Measurements from ENCODE around the gene CD4.

The CD4 gene

DNA sequence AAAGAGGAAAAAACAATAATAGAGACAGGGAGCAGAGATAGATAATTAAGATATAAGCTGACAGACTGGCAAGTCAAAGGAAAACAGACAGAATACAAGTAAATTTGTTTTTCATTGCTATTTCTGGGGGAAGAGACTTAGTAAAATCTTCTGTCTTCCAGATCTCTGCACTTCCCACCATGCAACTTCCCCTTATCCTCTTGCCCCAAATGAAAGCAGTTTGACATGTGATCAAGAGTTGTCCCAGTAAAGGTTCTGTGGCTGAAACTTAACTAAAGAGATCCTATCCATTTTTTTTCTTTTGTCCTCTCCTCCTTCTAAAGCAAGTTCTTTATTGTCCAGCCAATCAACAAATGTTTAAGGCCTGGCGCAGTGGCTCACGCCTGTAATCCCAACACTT is 34.9 kb upstream of the CD4 start:
- Mint-ChIP-seq H3K27ac (peak overlapping the region; percentile 100), H3K27me3 (peaks cover 12% of the 10 kb centered on the region), H3K4me3 (peak overlapping the region; percentile 99), H3K36me3 (ENCODE audit: low read depth) (peaks cover 37% of the 10 kb centered on the region), H3K4me1 (ENCODE audit: low read depth) (peaks cover 60% of the 10 kb centered on the region), H3K9me3 (no peaks in the 10 kb centered on the region)
- intact Hi-C loops (cut with micrococcal nuclease): loop anchor here (1.0 to 5.0 kb wide), 2 partner anchors 10 to 38 kb away; no protein-coding TSS in a partner anchor

GRCh38 chr12:6757028-6757690 is 32.2 kb upstream of the CD4 start:
- intact Hi-C loops (cut with micrococcal nuclease): no loop called here
- H3K4me1 Mint-ChIP-seq (ENCODE audit: low read depth): peaks cover 44% of the 10 kb centered on the region

DNA sequence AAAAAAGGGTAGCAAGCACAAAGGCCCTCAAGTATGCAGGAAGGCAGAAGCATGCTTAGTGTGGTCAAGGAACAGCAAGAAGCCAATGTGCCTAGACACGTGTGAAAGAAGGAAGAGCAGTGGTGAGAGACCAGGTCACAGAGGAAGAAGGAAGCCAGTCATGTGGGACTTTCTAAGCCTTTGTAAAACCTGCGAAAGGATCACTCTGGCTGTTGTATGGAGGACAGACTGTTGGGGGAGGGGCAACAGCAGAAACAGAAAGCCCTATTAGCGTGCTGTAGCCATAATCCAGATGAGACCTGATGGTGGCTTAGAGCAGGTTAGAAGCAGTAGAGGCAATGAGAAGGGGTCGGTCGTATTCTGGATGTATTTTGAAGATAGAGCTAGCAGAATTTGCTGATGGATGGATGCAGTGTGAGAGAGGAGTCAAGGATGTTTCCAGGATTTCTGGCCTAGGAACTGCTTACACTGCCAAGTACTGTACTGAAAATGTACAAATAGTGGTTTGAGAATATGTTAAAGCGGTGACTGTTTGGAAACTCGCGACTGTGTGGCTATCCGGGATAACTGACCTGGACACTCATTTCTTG is 30.7 kb upstream of the CD4 start:
- intact Hi-C loops (cut with micrococcal nuclease): no loop called here
- peak overlapping the region; percentile 6 for H3K27ac Mint-ChIP-seq
- H3K4me1 Mint-ChIP-seq (ENCODE audit: low read depth): peaks cover 34% of the 10 kb centered on the region
- no peak overlapping the region for H3K4me3 Mint-ChIP-seq
- H3K9me3 Mint-ChIP-seq: no peaks in the 10 kb centered on the region
- no peaks in the 10 kb centered on the region for H3K36me3 Mint-ChIP-seq (ENCODE audit: low read depth)
- peaks cover 27% of the 10 kb centered on the region for H3K27me3 Mint-ChIP-seq

More at GRCh38 chr12:6757028-6757690, 32.2 kb upstream of the CD4 start:
- Mint-ChIP-seq H3K36me3 (ENCODE audit: low read depth) (peaks cover 11% of the 10 kb centered on the region), H3K27me3 (peaks cover 24% of the 10 kb centered on the region), H3K4me3 (no peak overlapping the region), H3K9me3 (no peaks in the 10 kb centered on the region), H3K27ac (peak overlapping the region; percentile 3)

- no peaks in the 10 kb centered on the region for H3K9me3 Mint-ChIP-seq
- H3K27ac Mint-ChIP-seq: no peak overlapping the region
- peaks cover 34% of the 10 kb centered on the region for H3K4me1 Mint-ChIP-seq (ENCODE audit: low read depth)
- no peak overlapping the region for H3K4me3 Mint-ChIP-seq
- intact Hi-C loops (cut with micrococcal nuclease): no loop called here
- no peaks in the 10 kb centered on the region for H3K36me3 Mint-ChIP-seq (ENCODE audit: low read depth)
- peaks cover 36% of the 10 kb centered on the region for H3K27me3 Mint-ChIP-seq
Measured at GRCh38 chr12:6759741-6760140, 29.6 kb upstream of the CD4 start.

- Mint-ChIP-seq H3K27me3 (peaks cover 47% of the 10 kb centered on the region), H3K27ac (no peak overlapping the region), H3K4me1 (ENCODE audit: low read depth) (peaks cover 45% of the 10 kb centered on the region), H3K4me3 (no peak overlapping the region), H3K9me3 (no peaks in the 10 kb centered on the region), H3K36me3 (ENCODE audit: low read depth) (peaks cover 14% of the 10 kb centered on the region)
- intact Hi-C loops (cut with micrococcal nuclease): no loop called here
Measured at GRCh38 chr12:6763380-6763779, 25.9 kb upstream of the CD4 start.

- peaks cover 48% of the 10 kb centered on the region for H3K4me1 Mint-ChIP-seq (ENCODE audit: low read depth)
- H3K27ac Mint-ChIP-seq: peak overlapping the region; percentile 16
- peak overlapping the region; percentile 57 for H3K4me3 Mint-ChIP-seq
- peaks cover 52% of the 10 kb centered on the region for H3K27me3 Mint-ChIP-seq
- H3K36me3 Mint-ChIP-seq (ENCODE audit: low read depth): peaks cover 15% of the 10 kb centered on the region
- H3K9me3 Mint-ChIP-seq: no peaks in the 10 kb centered on the region
- intact Hi-C loops (cut with micrococcal nuclease): loop anchor here (1.0 kb wide), 1 partner anchor 10 kb away; no protein-coding TSS in a partner anchor
Measured at GRCh38 chr12:6764011-6764828, 25.1 kb upstream of the CD4 start.

DNA sequence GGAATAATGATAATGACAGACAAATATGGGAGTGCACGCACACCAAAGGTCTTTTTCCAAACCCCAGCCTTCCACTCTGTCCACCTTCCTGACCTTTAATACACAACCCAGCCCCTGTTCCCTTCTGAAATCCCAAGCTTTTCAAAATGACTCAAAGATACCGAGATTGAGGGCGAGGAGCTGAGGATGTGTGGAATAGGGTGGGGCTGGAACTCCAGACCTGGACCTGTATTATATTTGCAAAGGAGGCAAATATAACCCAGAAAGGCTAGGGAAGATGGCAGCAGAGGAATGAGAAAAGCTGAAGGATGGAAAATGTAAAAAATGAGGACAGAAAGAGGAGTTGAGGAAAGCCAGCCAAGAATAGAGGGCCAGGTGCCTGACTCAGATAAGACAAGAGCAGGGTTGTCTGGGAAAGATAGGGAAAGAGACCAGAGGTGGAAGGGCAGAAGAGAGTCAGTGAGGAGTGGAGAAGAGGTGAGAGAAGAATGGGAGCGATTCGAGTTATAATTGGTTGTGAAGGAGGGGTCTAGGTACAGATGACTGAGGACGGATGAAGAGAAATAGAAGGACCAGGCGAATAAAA is 24.2 kb upstream of the CD4 start:
- peaks cover 53% of the 10 kb centered on the region for H3K27me3 Mint-ChIP-seq
- intact Hi-C loops (cut with micrococcal nuclease): no loop called here
- H3K36me3 Mint-ChIP-seq (ENCODE audit: low read depth): peaks cover 24% of the 10 kb centered on the region
- peaks cover 57% of the 10 kb centered on the region for H3K4me1 Mint-ChIP-seq (ENCODE audit: low read depth)
- H3K9me3 Mint-ChIP-seq: no peaks in the 10 kb centered on the region
- H3K27ac Mint-ChIP-seq: peak overlapping the region; percentile 16
- H3K4me3 Mint-ChIP-seq: peak overlapping the region; percentile 14

GRCh38 chr12:6765634-6766581 is 23.4 kb upstream of the CD4 start, which contains the start of gene PTMS:
TSS of gene PTMS (plus strand) at chr12:6766363. CDS start at chr12:6766706, 343 bp downstream.
- peaks cover 65% of the 10 kb centered on the region for H3K4me1 Mint-ChIP-seq (ENCODE audit: low read depth)
- intact Hi-C loops (cut with micrococcal nuclease): no loop called here

GRCh38 chr12:6766651-6767349 is 22.5 kb upstream of the CD4 start:
- H3K4me1 Mint-ChIP-seq (ENCODE audit: low read depth): peaks cover 73% of the 10 kb centered on the region
- H3K27me3 Mint-ChIP-seq: peaks cover 54% of the 10 kb centered on the region
- H3K27ac Mint-ChIP-seq: peak overlapping the region; percentile 87
- H3K4me3 Mint-ChIP-seq: peak overlapping the region; percentile 89
- no peaks in the 10 kb centered on the region for H3K9me3 Mint-ChIP-seq
- intact Hi-C loops (cut with micrococcal nuclease): no loop called here
- H3K36me3 Mint-ChIP-seq (ENCODE audit: low read depth): peaks cover 35% of the 10 kb centered on the region

More at GRCh38 chr12:6765634-6766581, 23.4 kb upstream of the CD4 start, which contains the start of gene PTMS:
- Mint-ChIP-seq H3K27ac (peak within 1 kb of the TSS; percentile 87), H3K36me3 (ENCODE audit: low read depth) (peaks cover 32% of the 10 kb centered on the region), H3K9me3 (no peaks in the 10 kb centered on the region), H3K4me3 (peak within 1 kb of the TSS; percentile 89), H3K27me3 (peaks cover 58% of the 10 kb centered on the region)

DNA sequence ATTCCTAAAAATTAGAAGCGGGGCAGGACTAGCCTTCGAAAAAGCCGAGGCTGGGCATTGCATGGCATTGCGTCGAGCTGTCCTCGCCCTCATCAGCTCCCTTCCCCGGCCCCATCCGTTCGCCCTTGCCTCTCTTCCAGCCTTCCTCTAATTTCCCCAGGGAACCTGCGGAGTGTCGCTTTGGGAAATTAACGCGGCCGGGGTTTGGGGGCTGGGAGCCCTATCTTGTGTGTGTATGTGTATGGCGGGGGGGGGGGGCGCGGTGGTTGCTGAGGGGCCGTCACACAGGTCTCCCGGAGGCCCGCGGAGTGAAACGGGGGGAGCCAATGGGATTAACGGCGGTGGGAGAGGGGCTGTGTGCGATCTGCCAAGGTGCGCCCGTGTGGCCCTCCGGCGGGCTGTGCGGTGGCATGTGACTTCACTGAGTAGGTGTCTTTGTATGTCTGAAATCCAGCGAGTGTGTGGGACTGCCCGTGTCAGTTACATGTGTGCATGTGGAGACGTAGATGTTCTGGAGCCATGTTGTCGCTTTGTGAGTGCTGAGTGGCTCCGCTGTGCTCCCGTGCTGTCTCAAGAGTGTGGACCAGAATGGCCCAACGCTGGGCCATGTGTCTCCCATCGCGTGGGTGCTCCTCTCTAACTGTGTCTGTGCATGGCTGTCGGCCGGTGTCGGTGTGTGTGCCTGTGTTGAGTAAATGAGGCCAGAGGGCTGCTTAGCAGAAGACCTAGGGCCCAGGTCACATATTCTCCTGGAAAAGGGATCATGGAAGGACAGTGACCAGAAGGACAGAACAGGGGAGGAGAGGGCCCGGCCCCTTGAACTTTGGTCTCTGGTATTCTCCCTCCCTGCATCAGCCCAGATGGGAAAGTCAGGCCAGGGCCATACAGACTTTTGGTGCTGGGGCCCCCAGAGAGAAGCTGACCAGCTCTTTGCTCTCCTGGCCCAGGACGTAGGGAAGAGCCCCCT is 21.7 kb upstream of the CD4 start:
- Mint-ChIP-seq H3K4me1 (ENCODE audit: low read depth) (peaks cover 82% of the 10 kb centered on the region), H3K9me3 (no peaks in the 10 kb centered on the region), H3K36me3 (ENCODE audit: low read depth) (peaks cover 35% of the 10 kb centered on the region), H3K4me3 (peak overlapping the region; percentile 89), H3K27ac (peak overlapping the region; percentile 87), H3K27me3 (peaks cover 54% of the 10 kb centered on the region)
- intact Hi-C loops (cut with micrococcal nuclease): no loop called here

GRCh38 chr12:6768437-6768914 is 20.9 kb upstream of the CD4 start:
- Mint-ChIP-seq H3K4me1 (ENCODE audit: low read depth) (peaks cover 90% of the 10 kb centered on the region), H3K27ac (peak overlapping the region; percentile 88), H3K27me3 (peaks cover 63% of the 10 kb centered on the region), H3K9me3 (no peaks in the 10 kb centered on the region), H3K36me3 (ENCODE audit: low read depth) (peaks cover 35% of the 10 kb centered on the region), H3K4me3 (peak overlapping the region; percentile 89)
- intact Hi-C loops (cut with micrococcal nuclease): no loop called here
